K562 treated with DMSO at 1 percent for 4 hours (cell line): Measurements from ENCODE around the gene PRRG4. TPM values are rescaled to one million over a fixed set of nuclear protein-coding genes. Genes with fewer than 3 reads are reported as not detected.

Experiments
- total RNA-seq: library from RNA; unstranded; fragments of 300-600 nt; gene quantifications from 2 replicates; pipeline ENCODE4 v1.2.3, GENCODE V29; 2022; ENCODE audit not compliant: insufficient read depth

PRRG4 gene
- total RNA-seq: not detected in 2 replicates

GRCh38 chr11:32829680-32830412 is at the start of gene PRRG4:
PRRG4 (plus strand) TSS chr11:32829927; CDS start chr11:32830530, 603 bp downstream.

GRCh38 chr11:32794439-32794838 is 35.3 kb upstream of the PRRG4 start, which contains the start of gene CCDC73:
CCDC73 (minus strand) TSS chr11:32794662; CDS start chr11:32760243, 34,419 bp downstream.

GRCh38 chr11:32892355-32893092 is 62.8 kb downstream of the PRRG4 start, which contains the start of gene QSER1:
QSER1 (plus strand) TSS chr11:32892811; CDS start chr11:32893126, 315 bp downstream.

Other genes starting within 250 kb of the PRRG4 start
- 353 and 369 TPM in 2 replicates for gene EIF3M, start 246.1 kb upstream of the PRRG4 start, total RNA-seq
- not detected in 2 replicates for gene CCDC73, start 35.3 kb upstream of the PRRG4 start, total RNA-seq
- 8.4 and 11.6 TPM in 2 replicates for gene QSER1, start 62.9 kb downstream of the PRRG4 start, total RNA-seq
- gene DEPDC7, start 186.0 kb downstream of the PRRG4 start, total RNA-seq: 3.6 and 4.6 TPM in 2 replicates
- gene TCP11L1, start 209.6 kb downstream of the PRRG4 start, total RNA-seq: 1.5 and 2.2 TPM in 2 replicates